Pons (tissue), 1 donor: ENCODE results near the gene FN1.
"Not testable (repeated sequence)": the region's sequence is repeated elsewhere in the genome, so short reads cannot be mapped to it uniquely, and the experiment has no call there.

Source experiments
- DNase-seq: peaks from one replicate; pipeline ENCODE4 v3.0.0-alpha.2; 2016; ENCODE audit warnings: low spot score

Gene FN1

GRCh38 chr2:215364157-215365155 lies 71.4 kb downstream of the FN1 start:
- no peak for DNase-seq

- DNase-seq: no peak
These were observed 72.3 kb downstream of the FN1 start for GRCh38 chr2:215363461-215364156.

GRCh38 chr2:215363039-215363438 lies 72.8 kb downstream of the FN1 start:
- DNase-seq: no peak

- DNase-seq: no peak
These were observed 73.3 kb downstream of the FN1 start for GRCh38 chr2:215362562-215362904.

- DNase-seq: no peak
These were observed 73.8 kb downstream of the FN1 start for GRCh38 chr2:215361876-215362561.

GRCh38 chr2:215361211-215361875 lies 74.5 kb downstream of the FN1 start:
- DNase-seq: no peak

- no peak for DNase-seq
These were observed 75.3 kb downstream of the FN1 start for GRCh38 chr2:215360596-215360995.

GRCh38 chr2:215360059-215360458 lies 75.8 kb downstream of the FN1 start:
- not testable (repeated sequence) for DNase-seq

- no peak for DNase-seq
These were observed 76.3 kb downstream of the FN1 start for GRCh38 chr2:215359576-215359922.

GRCh38 chr2:215358891-215359575 lies 76.8 kb downstream of the FN1 start:
- DNase-seq: no peak

- DNase-seq: no peak
These were observed 77.5 kb downstream of the FN1 start for GRCh38 chr2:215358312-215358845.

GRCh38 chr2:215357660-215358059 lies 78.2 kb downstream of the FN1 start:
- no peak for DNase-seq

GRCh38 chr2:215356948-215357461 lies 78.9 kb downstream of the FN1 start:
- DNase-seq: no peak

GRCh38 chr2:215356334-215356947 lies 79.4 kb downstream of the FN1 start:
- no peak for DNase-seq

- no peak for DNase-seq
These were observed 80.1 kb downstream of the FN1 start for GRCh38 chr2:215355801-215356200.

- no peak for DNase-seq
These were observed 80.8 kb downstream of the FN1 start for GRCh38 chr2:215354771-215355695.

- DNase-seq: no peak
These were observed 83.3 kb downstream of the FN1 start for GRCh38 chr2:215352602-215353001.

- DNase-seq: no peak
These were observed 88.0 kb downstream of the FN1 start for GRCh38 chr2:215347878-215348277.

GRCh38 chr2:215338883-215339679 lies 96.8 kb downstream of the FN1 start:
- DNase-seq: no peak
